ENCODE results near the gene MECR.

The MECR gene

DNA sequence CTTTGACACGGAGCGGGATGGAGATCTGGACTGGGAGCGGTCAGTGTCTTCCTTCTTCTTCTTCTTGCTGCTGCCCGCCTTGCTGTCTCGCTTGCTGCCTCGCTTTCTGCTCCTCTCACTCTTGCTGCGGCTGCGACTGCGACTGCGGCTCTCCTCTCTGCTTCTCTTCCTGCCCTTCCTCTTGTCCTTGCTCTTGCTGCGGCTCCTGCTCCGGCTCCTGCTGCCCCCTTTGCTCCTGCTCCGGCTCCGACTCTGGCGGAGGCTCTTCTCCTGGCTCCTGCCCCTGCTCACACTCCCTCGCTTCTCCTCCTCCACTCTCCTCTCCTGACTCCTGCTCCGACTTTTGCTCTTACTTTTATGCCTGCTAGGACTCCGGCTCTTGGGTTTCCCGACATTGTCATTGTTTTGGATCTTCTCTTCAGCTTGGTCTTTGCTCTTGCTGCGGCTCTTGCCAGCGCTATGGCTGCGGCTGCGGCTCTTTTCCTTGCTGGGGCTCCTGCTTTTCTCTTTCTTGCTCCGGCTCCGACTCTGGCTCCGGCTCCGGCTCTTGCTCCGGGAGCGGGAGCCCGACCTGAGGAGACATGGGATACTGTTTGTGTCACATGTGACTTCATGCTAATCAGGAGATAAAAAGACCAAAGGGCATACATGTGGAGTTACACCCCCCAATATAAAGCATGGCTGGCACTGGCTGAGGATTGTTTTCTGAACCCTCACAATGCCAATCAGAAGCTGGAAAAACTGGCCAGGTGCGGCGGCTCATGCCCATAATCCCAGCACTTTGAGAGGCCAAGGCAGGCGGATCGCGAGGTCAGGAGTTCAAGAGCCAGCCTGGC, 81.9 kb downstream of the MECR start:
- Histone ChIP-seq H3K36me3 (replicated peaks; ENCODE audit: insufficient read depth, low read length) (peaks cover 34% of the 10 kb centered on the region), H3K27ac (ENCODE audit: low read length) (no peak overlapping the region)

DNA sequence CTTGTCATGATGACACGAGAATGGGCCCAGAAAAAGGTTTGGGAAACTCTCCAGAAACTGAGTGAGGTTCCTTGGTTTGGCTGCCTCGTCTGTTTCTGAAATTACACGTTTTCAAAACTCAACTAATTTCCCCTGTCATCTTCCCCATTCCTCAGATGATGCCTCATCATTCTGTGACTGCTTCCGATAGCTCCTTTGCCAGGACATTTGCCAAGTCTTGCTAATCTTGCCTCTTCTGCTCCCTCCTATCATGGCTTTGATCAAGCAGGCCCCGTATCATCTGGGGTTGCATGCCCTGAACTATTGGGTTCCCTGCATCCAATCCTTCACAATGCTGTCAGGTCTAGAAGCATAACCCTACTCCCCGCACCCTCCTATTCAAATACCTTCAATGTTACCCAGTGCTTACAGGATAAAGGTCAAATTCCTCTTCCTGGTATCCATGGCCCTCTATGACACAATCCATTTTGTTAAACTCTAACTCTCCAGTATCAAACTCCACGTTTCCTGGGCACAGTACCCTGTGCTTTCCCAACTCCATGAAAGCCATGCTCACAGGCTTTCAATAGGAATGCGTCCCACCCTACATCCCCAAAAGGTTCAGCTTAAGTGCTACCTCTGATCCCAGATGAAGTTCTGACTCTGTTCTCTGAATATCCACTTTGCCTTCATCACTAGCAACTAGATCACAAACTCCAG, 84.8 kb downstream of the MECR start:
- Histone ChIP-seq H3K9me3 (replicated peaks; ENCODE audit: insufficient read depth, low read length) (no peaks in the 10 kb centered on the region), H3K4me2 (ENCODE audit: low read depth, low read length) (no peak overlapping the region), H3K9ac (ENCODE audit: low read length) (no peak overlapping the region), H3K27me3 (replicated peaks; ENCODE audit: insufficient read depth, low read length) (no peaks in the 10 kb centered on the region), H3K36me3 (replicated peaks; ENCODE audit: insufficient read depth, low read length) (peaks cover 21% of the 10 kb centered on the region), H2AFZ (ENCODE audit: low read length) (no peak overlapping the region), H3K9me2 (replicated peaks; ENCODE audit: insufficient read depth, low read length) (no peaks in the 10 kb centered on the region), H3K4me1 (ENCODE audit: low read length) (no peaks in the 10 kb centered on the region), H4K20me1 (ENCODE audit: insufficient read depth, low read length) (no peaks in the 10 kb centered on the region), H3F3A (ENCODE audit: insufficient read depth, low read length) (0 out of 2 replicates have a peak, but pooled peaks cover 3% of the 10 kb centered on the region), H3K27ac (ENCODE audit: low read length) (no peak overlapping the region), H3K4me3 (ENCODE audit: low read length) (no peak overlapping the region), H3K79me2 (ENCODE audit: low read length) (peaks cover 6% of the 10 kb centered on the region)
- TF ChIP-seq, protein P1, sequence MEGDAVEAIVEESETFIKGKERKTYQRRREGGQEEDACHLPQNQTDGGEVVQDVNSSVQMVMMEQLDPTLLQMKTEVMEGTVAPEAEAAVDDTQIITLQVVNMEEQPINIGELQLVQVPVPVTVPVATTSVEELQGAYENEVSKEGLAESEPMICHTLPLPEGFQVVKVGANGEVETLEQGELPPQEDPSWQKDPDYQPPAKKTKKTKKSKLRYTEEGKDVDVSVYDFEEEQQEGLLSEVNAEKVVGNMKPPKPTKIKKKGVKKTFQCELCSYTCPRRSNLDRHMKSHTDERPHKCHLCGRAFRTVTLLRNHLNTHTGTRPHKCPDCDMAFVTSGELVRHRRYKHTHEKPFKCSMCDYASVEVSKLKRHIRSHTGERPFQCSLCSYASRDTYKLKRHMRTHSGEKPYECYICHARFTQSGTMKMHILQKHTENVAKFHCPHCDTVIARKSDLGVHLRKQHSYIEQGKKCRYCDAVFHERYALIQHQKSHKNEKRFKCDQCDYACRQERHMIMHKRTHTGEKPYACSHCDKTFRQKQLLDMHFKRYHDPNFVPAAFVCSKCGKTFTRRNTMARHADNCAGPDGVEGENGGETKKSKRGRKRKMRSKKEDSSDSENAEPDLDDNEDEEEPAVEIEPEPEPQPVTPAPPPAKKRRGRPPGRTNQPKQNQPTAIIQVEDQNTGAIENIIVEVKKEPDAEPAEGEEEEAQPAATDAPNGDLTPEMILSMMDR (IDR thresholded peaks at IDR 0.05; ENCODE audit: low read length), result no peak
- no peak for TF ChIP-seq EZH2 (optimal IDR thresholded peaks at IDR 0.05; ENCODE audit: low read depth, low read length)
- DNase-seq, result no peak

More for the DNA sequence above, 81.9 kb downstream of the MECR start:
- Histone ChIP-seq H3F3A (ENCODE audit: insufficient read depth, low read length) (0 out of 2 replicates have a peak, but pooled peaks cover 3% of the 10 kb centered on the region), H3K9ac (ENCODE audit: low read length) (no peak overlapping the region), H3K4me3 (ENCODE audit: low read length) (no peak overlapping the region), H3K9me2 (replicated peaks; ENCODE audit: insufficient read depth, low read length) (no peaks in the 10 kb centered on the region), H3K9me3 (replicated peaks; ENCODE audit: insufficient read depth, low read length) (no peaks in the 10 kb centered on the region), H3K4me2 (ENCODE audit: low read depth, low read length) (no peak overlapping the region), H2AFZ (ENCODE audit: low read length) (no peak overlapping the region), H3K4me1 (ENCODE audit: low read length) (no peaks in the 10 kb centered on the region), H3K27me3 (replicated peaks; ENCODE audit: insufficient read depth, low read length) (no peaks in the 10 kb centered on the region), H3K79me2 (ENCODE audit: low read length) (peaks cover 20% of the 10 kb centered on the region), H4K20me1 (ENCODE audit: insufficient read depth, low read length) (peaks cover 11% of the 10 kb centered on the region; the same call in 1 of the 2 replicates)
- TF ChIP-seq EZH2 (optimal IDR thresholded peaks at IDR 0.05; ENCODE audit: low read depth, low read length) (no peak), EZH2phosphoT487 (IDR thresholded peaks at IDR 0.05; ENCODE audit: low read length) (no peak)
- TF ChIP-seq, protein P1 (IDR thresholded peaks at IDR 0.05; ENCODE audit: low read length), result no peak
- no peak for DNase-seq

DNA sequence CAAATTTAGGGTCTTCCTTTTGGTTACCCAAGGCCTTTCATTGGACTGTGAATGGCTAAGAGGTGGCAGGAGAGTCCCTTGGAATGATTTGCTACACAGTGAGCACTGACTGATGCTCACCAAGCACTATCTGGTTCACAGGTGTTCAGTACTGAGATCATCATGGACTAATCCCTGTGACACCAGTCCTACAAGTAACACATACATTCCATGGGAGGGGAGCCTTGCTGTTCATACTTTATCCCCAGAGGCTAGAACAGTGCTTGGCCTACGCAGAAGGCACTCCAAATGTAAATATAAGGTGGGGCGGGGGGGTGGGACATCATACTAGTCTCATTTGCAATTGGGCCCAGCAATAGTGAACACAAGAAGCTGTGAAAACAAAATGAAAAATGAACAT, 86.6 kb downstream of the MECR start:
- Histone ChIP-seq H4K20me1 (ENCODE audit: insufficient read depth, low read length) (no peaks in the 10 kb centered on the region), H2AFZ (ENCODE audit: low read length) (no peak overlapping the region), H3K9ac (ENCODE audit: low read length) (no peak overlapping the region), H3K4me2 (ENCODE audit: low read depth, low read length) (no peak overlapping the region), H3K36me3 (replicated peaks; ENCODE audit: insufficient read depth, low read length) (peaks cover 15% of the 10 kb centered on the region), H3K9me2 (replicated peaks; ENCODE audit: insufficient read depth, low read length) (no peaks in the 10 kb centered on the region), H3K27me3 (replicated peaks; ENCODE audit: insufficient read depth, low read length) (no peaks in the 10 kb centered on the region), H3K79me2 (ENCODE audit: low read length) (no peaks in the 10 kb centered on the region), H3K9me3 (replicated peaks; ENCODE audit: insufficient read depth, low read length) (no peaks in the 10 kb centered on the region), H3K27ac (ENCODE audit: low read length) (no peak overlapping the region), H3F3A (ENCODE audit: insufficient read depth, low read length) (0 out of 2 replicates have a peak, but pooled peaks cover 3% of the 10 kb centered on the region), H3K4me1 (ENCODE audit: low read length) (no peaks in the 10 kb centered on the region), H3K4me3 (ENCODE audit: low read length) (no peak overlapping the region)
- TF ChIP-seq EZH2phosphoT487 (IDR thresholded peaks at IDR 0.05; ENCODE audit: low read length) (no peak), EZH2 (optimal IDR thresholded peaks at IDR 0.05; ENCODE audit: low read depth, low read length) (no peak)
- TF ChIP-seq, protein P1 (IDR thresholded peaks at IDR 0.05; ENCODE audit: low read length), result no peak
- DNase-seq, result no peak
